H9 (cell line): ENCODE results near the gene FARP1. TPM values are rescaled to one million over a fixed set of nuclear protein-coding genes. Genes with fewer than 3 reads are reported as not detected.

Source experiments
- DNase-seq: peaks from one replicate; pipeline ENCODE4 v3.0.0-alpha.2; 2017
- H2AFZ ChIP-seq: one replicate; pipeline ENCODE4 v1.6.1; 2013; ENCODE audit warnings: mild to moderate bottlenecking, low read length, control low read depth, moderate library complexity
- H2AK5ac ChIP-seq: 2 replicates; pipeline ENCODE4 v1.6.1; 2013; ENCODE audit warnings: low read length, control low read depth, mixed read lengths; ENCODE audit not compliant: insufficient read length
- H2BK120ac ChIP-seq: one replicate; pipeline ENCODE4 v1.6.1; 2013; ENCODE audit warnings: low read depth, mild to moderate bottlenecking, low read length, control low read depth, inconsistent platforms; ENCODE audit not compliant: poor library complexity, severe bottlenecking
- H2BK12ac ChIP-seq: 2 replicates; pipeline ENCODE4 v1.6.1; 2013; ENCODE audit warnings: low read length, control low read depth, mixed read lengths, low read depth; ENCODE audit not compliant: insufficient read length
- H2BK15ac ChIP-seq: 2 replicates; pipeline ENCODE4 v1.6.1; 2013; ENCODE audit warnings: low read depth, low read length, control low read depth
- H2BK20ac ChIP-seq: one replicate; pipeline ENCODE4 v1.6.1; 2013; ENCODE audit warnings: low read depth, mild to moderate bottlenecking, low read length, control low read depth, inconsistent platforms; ENCODE audit not compliant: poor library complexity, severe bottlenecking
- H2BK5ac ChIP-seq: 2 replicates; pipeline ENCODE4 v1.6.1; 2013; ENCODE audit warnings: low read length, control low read depth, mixed read lengths; ENCODE audit not compliant: insufficient read length
- H3K14ac ChIP-seq: 2 replicates; pipeline ENCODE4 v1.6.1; 2013; ENCODE audit warnings: low read length, control low read depth; ENCODE audit not compliant: insufficient read depth
- H3K18ac ChIP-seq: 2 replicates; pipeline ENCODE4 v1.6.1; 2013; ENCODE audit warnings: low read depth, mild to moderate bottlenecking, mixed read lengths, low read length, control low read depth; ENCODE audit not compliant: insufficient read length
- H3K23ac ChIP-seq: 2 replicates; pipeline ENCODE4 v1.6.1; 2013; ENCODE audit warnings: low read length, control low read depth, mixed read lengths, low read depth; ENCODE audit not compliant: insufficient read length
- H3K23me2 ChIP-seq: 2 replicates; pipeline ENCODE4 v1.6.1; 2013; ENCODE audit warnings: low read depth, mild to moderate bottlenecking, mixed read lengths, low read length, control low read depth; ENCODE audit not compliant: insufficient read length, poor library complexity, severe bottlenecking
- H3K27ac ChIP-seq: 2 replicates; pipeline ENCODE4 v1.5.1; 2013; ENCODE audit warnings: low read length, control low read depth, mixed read lengths, low read depth; ENCODE audit not compliant: insufficient read length
- H3K27me3 ChIP-seq: 2 replicates; pipeline ENCODE4 v1.6.1; 2013; ENCODE audit warnings: low read length, control low read depth, inconsistent platforms; ENCODE audit not compliant: insufficient read depth
- H3K4ac ChIP-seq: 2 replicates; pipeline ENCODE4 v1.6.1; 2013; ENCODE audit warnings: low read depth, mild to moderate bottlenecking, control low read depth, inconsistent platforms, low read length, moderate library complexity
- H3K4me1 ChIP-seq: 2 replicates; pipeline ENCODE4 v1.6.1; 2013; ENCODE audit warnings: low read length, control low read depth, inconsistent platforms; ENCODE audit not compliant: insufficient read depth
- H3K4me2 ChIP-seq: 2 replicates; pipeline ENCODE4 v1.6.1; 2013; ENCODE audit warnings: low read length, control low read depth, mixed read lengths; ENCODE audit not compliant: insufficient read length, insufficient read depth
- H3K56ac ChIP-seq: 2 replicates; pipeline ENCODE4 v1.6.1; 2013; ENCODE audit warnings: low read depth, mild to moderate bottlenecking, mixed read lengths, low read length, control low read depth; ENCODE audit not compliant: insufficient read length
- H3K79me1 ChIP-seq: 2 replicates; pipeline ENCODE4 v1.6.1; 2013; ENCODE audit warnings: low read depth, mild to moderate bottlenecking, moderate library complexity, low read length, control low read depth, inconsistent platforms; ENCODE audit not compliant: insufficient read depth, poor library complexity, severe bottlenecking
- H3K79me2 ChIP-seq: 2 replicates; pipeline ENCODE4 v1.6.1; 2013; ENCODE audit warnings: low read length, control low read depth, inconsistent platforms; ENCODE audit not compliant: insufficient read depth
- H3K9ac ChIP-seq: 2 replicates; pipeline ENCODE4 v1.6.1; 2013; ENCODE audit warnings: low read length, control low read depth, mixed read lengths; ENCODE audit not compliant: insufficient read length; ENCODE audit errors: extremely low read depth
- H3K9me3 ChIP-seq: one replicate; pipeline ENCODE4 v1.6.1; 2013; ENCODE audit warnings: low read depth, low read length, inconsistent platforms; ENCODE audit not compliant: control insufficient read depth
- H3T11ph ChIP-seq: one replicate; pipeline ENCODE4 v1.6.1; 2013; ENCODE audit warnings: mild to moderate bottlenecking, low read length, control low read depth, inconsistent platforms
- H4K20me1 ChIP-seq: one replicate; pipeline ENCODE4 v1.6.1; 2013; ENCODE audit not compliant: control insufficient read depth, insufficient read length, insufficient read depth
- H4K5ac ChIP-seq: 2 replicates; pipeline ENCODE4 v1.6.1; 2013; ENCODE audit warnings: low read depth, mild to moderate bottlenecking, mixed read lengths, low read length, control low read depth; ENCODE audit not compliant: insufficient read length
- H4K8ac ChIP-seq: replicated peaks from 2 replicates; pipeline ENCODE4 v1.6.1; 2013; ENCODE audit warnings: low read length, control low read depth, mixed read lengths, low read depth; ENCODE audit not compliant: insufficient read length
- H4K91ac ChIP-seq: 2 replicates; pipeline ENCODE4 v1.6.1; 2013; ENCODE audit warnings: low read depth, mild to moderate bottlenecking, moderate library complexity, mixed read lengths, low read length, control low read depth; ENCODE audit not compliant: insufficient read length
- H3K27ac Mint-ChIP-seq, 3 experiments: 2 replicates in 2 of 3; 3 replicates in 1 of 3; pipeline ENCODE4 v1.8.0; 2020 to 2021; ENCODE audit warnings: mixed read lengths in 3 of 3, mild to moderate bottlenecking in 1 of 3, moderate library complexity in 1 of 3
- H3K27me3 Mint-ChIP-seq: 2 replicates; pipeline ENCODE4 v1.8.0; 2021; ENCODE audit warnings: low read depth, mild to moderate bottlenecking, moderate library complexity, mixed read lengths
- H3K36me3 Mint-ChIP-seq, 3 experiments: 2 replicates in 2 of 3; 3 replicates in 1 of 3; pipeline ENCODE4 v1.8.0; 2020 to 2021; ENCODE audit warnings: low read depth in 3 of 3, mixed read lengths in 3 of 3; ENCODE audit not compliant: insufficient read depth in 1 of 3
- H3K4me1 Mint-ChIP-seq, 2 experiments: 2 replicates each; pipeline ENCODE4 v1.8.0; 2020; ENCODE audit warnings: mixed read lengths in 2 of 2
- H3K4me3 Mint-ChIP-seq, 2 experiments: 2 replicates in 1 of 2; 3 replicates in 1 of 2; pipeline ENCODE4 v1.8.0; 2020 to 2021; ENCODE audit warnings: mild to moderate bottlenecking in 2 of 2, mixed read lengths in 2 of 2, moderate library complexity in 1 of 2
- H3K9me3 Mint-ChIP-seq, 2 experiments: 2 replicates in 1 of 2; 3 replicates in 1 of 2; pipeline ENCODE4 v1.8.0; 2020; ENCODE audit warnings: mild to moderate bottlenecking in 2 of 2, mixed read lengths in 2 of 2, moderate library complexity in 1 of 2
- CTCF ChIP-seq: fragments of 200-600 bp; sonication (generic); conservative IDR thresholded peaks from 3 replicates; pipeline ENCODE4 v1.8.0; 2021; ENCODE audit warnings: antibody characterized with exemption, mild to moderate bottlenecking
- WGBS: extraction: QIAGEN DNeasy Blood & Tissue Kit; methylation state at CpG from one replicate; pipeline ENCODE4 v1.1.7; 2013; ENCODE audit warnings: missing lambda C conversion rate, low lambda C conversion rate, mixed read lengths; ENCODE audit not compliant: insufficient read length; ENCODE audit errors: extremely low coverage; 5-methylcytosine and 5-hydroxymethylcytosine counted together
- total RNA-seq: library from RNA; stranded (reverse); gene quantifications from 2 replicates; pipeline ENCODE4 v1.2.1, GENCODE V29; 2021

FARP1 gene
- total RNA-seq, 1 experiment from 2014 or later: 95.9 TPM

GRCh38 chr13:98299235-98299965, 156.5 kb downstream of the FARP1 start:
- no peak overlapping the region for H3K56ac ChIP-seq
- no peaks in the 10 kb centered on the region; the same call in 1 of the 2 replicates for H3K27me3 Mint-ChIP-seq
- no peak overlapping the region for H4K8ac ChIP-seq
- no peak overlapping the region for H2AFZ ChIP-seq
- no peak overlapping the region for H3K9ac ChIP-seq
- no peak overlapping the region for H3K14ac ChIP-seq
- H4K5ac ChIP-seq: no peak overlapping the region
- H3K79me2 ChIP-seq: no peaks in the 10 kb centered on the region; the same call in 1 of the 2 replicates
- no peak overlapping the region for H4K91ac ChIP-seq
- H3K4me1 Mint-ChIP-seq: peaks cover 26 to 31% of the 10 kb centered on the region in 2 experiments
- H3K23me2 ChIP-seq: no peaks in the 10 kb centered on the region
- no peak for TF ChIP-seq CTCF
- no peak overlapping the region for H2AK5ac ChIP-seq
- no peaks in the 10 kb centered on the region for H3K9me3 ChIP-seq
- H3K4me1 ChIP-seq: peaks cover 5% of the 10 kb centered on the region; the same call in 1 of the 2 replicates
- no peak overlapping the region for H3K27ac Mint-ChIP-seq
- H2BK20ac ChIP-seq: no peak overlapping the region
- H3K4me3 Mint-ChIP-seq: no peak overlapping the region
- no peak overlapping the region for H3K4me2 ChIP-seq
- no peak overlapping the region for H3T11ph ChIP-seq
- WGBS: no CpG with 5 or more reads among the region's 6 CpGs
- H2BK15ac ChIP-seq: no peak overlapping the region
- no peak overlapping the region for H2BK120ac ChIP-seq
- H3K4ac ChIP-seq: no peak overlapping the region
- H4K20me1 ChIP-seq: no peaks in the 10 kb centered on the region
- H3K79me1 ChIP-seq: peaks cover 3% of the 10 kb centered on the region
- H3K27ac ChIP-seq: no peak overlapping the region
- H3K27me3 ChIP-seq: no peaks in the 10 kb centered on the region
- H3K36me3 Mint-ChIP-seq: no peaks in the 10 kb centered on the region; a peak in 1 of 7 replicates
- no peaks in the 10 kb centered on the region for H3K9me3 Mint-ChIP-seq
- no peak for DNase-seq
- H3K23ac ChIP-seq: no peak overlapping the region
- no peak overlapping the region for H3K18ac ChIP-seq
- no peak overlapping the region for H2BK12ac ChIP-seq
- H2BK5ac ChIP-seq: no peak overlapping the region
